ENCODE results near the gene SGK1.
A peak's percentile ranks its signal among the peaks of the same experiment; 100 is the strongest.
"Not testable (repeated sequence)": the region's sequence is repeated elsewhere in the genome, so short reads cannot be mapped to it uniquely, and the experiment has no call there.

SGK1 gene

GRCh38 chr6:134323294-134323693 is 5.4 kb upstream of the SGK1 start:
- DNase-seq (ENCODE audit: low read depth), result no peak

GRCh38 chr6:134322216-134322615 is 4.3 kb upstream of the SGK1 start:
- DNase-seq (ENCODE audit: low read depth), result no peak
- H3K4me3 ChIP-seq (ENCODE audit: low read depth, low read length), result no peak overlapping the region
- in situ Hi-C loops (cut with HindIII; ENCODE audit: low sequenced_read_pairs), result no loop called here
- TF ChIP-seq CTCF (IDR thresholded peaks at IDR 0.05; ENCODE audit: low read depth, low read length, missing control alignments), result no peak

More at GRCh38 chr6:134323294-134323693, 5.4 kb upstream of the SGK1 start:
- in situ Hi-C loops (cut with HindIII; ENCODE audit: low sequenced_read_pairs), result no loop called here
- TF ChIP-seq CTCF (IDR thresholded peaks at IDR 0.05; ENCODE audit: low read depth, low read length, missing control alignments), result no peak
- H3K4me3 ChIP-seq (ENCODE audit: low read depth, low read length), result no peak overlapping the region

- H3K4me3 ChIP-seq (ENCODE audit: low read depth, low read length), result no peak overlapping the region
- DNase-seq (ENCODE audit: low read depth), result no peak
- TF ChIP-seq CTCF (IDR thresholded peaks at IDR 0.05; ENCODE audit: low read depth, low read length, missing control alignments), result no peak
- in situ Hi-C loops (cut with HindIII; ENCODE audit: low sequenced_read_pairs), result no loop called here
Observed at GRCh38 chr6:134321246-134321645, 3.3 kb upstream of the SGK1 start.

GRCh38 chr6:134319686-134320085 is 1.8 kb upstream of the SGK1 start:
- H3K4me3 ChIP-seq (ENCODE audit: low read depth, low read length); DNase-seq (ENCODE audit: low read depth); in situ Hi-C loops (cut with HindIII; ENCODE audit: low sequenced_read_pairs): not testable (repeated sequence)

- DNase-seq (ENCODE audit: low read depth), result no peak
- TF ChIP-seq CTCF (IDR thresholded peaks at IDR 0.05; ENCODE audit: low read depth, low read length, missing control alignments), result no peak
- H3K4me3 ChIP-seq (ENCODE audit: low read depth, low read length), result no peak overlapping the region
- in situ Hi-C loops (cut with HindIII; ENCODE audit: low sequenced_read_pairs), result no loop called here
Observed at GRCh38 chr6:134318974-134319281, 1.0 kb upstream of the SGK1 start.

- in situ Hi-C loops (cut with HindIII; ENCODE audit: low sequenced_read_pairs), result no loop called here
- TF ChIP-seq CTCF (IDR thresholded peaks at IDR 0.05; ENCODE audit: low read depth, low read length, missing control alignments), result no peak
- peak overlapping the region; percentile 65 for H3K4me3 ChIP-seq (ENCODE audit: low read depth, low read length)
- no peak for DNase-seq (ENCODE audit: low read depth)
Observed at GRCh38 chr6:134318236-134318973, 493 bp upstream of the SGK1 start.

- no peak for TF ChIP-seq CTCF (IDR thresholded peaks at IDR 0.05; ENCODE audit: low read depth, low read length, missing control alignments)
- peak overlapping the region; percentile 65 for H3K4me3 ChIP-seq (ENCODE audit: low read depth, low read length)
- no peak for DNase-seq (ENCODE audit: low read depth)
- in situ Hi-C loops (cut with HindIII; ENCODE audit: low sequenced_read_pairs), result no loop called here
Observed at GRCh38 chr6:134316733-134317431, 1.0 kb downstream of the SGK1 start.
